ENCODE measurements around the gene MGST1. TPM values are rescaled to one million over a fixed set of nuclear protein-coding genes. Genes with fewer than 3 reads are reported as not detected.

Gene MGST1
- total RNA-seq, 2 donors from 2014 or later = 51.5 to 173 TPM

GRCh38 chr12:16344269-16344668 lies 3.2 kb upstream of the MGST1 start:
- H3K36me3 ChIP-seq = no peaks in the 10 kb centered on the region
- no peak overlapping the region for H3K27ac ChIP-seq
- no peak for DNase-seq (ENCODE audit: low spot score)
- no peaks in the 10 kb centered on the region for H3K4me1 ChIP-seq
- H3K9me3 ChIP-seq = no peaks in the 10 kb centered on the region
- H3K4me3 ChIP-seq = no peak overlapping the region
- TF ChIP-seq CTCF (IDR thresholded peaks at IDR 0.05) = no peak
- no peaks in the 10 kb centered on the region for H3K27me3 ChIP-seq

GRCh38 chr12:16345105-16345504 lies 2.3 kb upstream of the MGST1 start:
- Histone ChIP-seq H3K36me3 (no peaks in the 10 kb centered on the region), H3K27ac (no peak overlapping the region), H3K27me3 (no peaks in the 10 kb centered on the region), H3K9me3 (no peaks in the 10 kb centered on the region), H3K4me3 (no peak overlapping the region), H3K4me1 (no peaks in the 10 kb centered on the region)
- no peak for TF ChIP-seq CTCF (IDR thresholded peaks at IDR 0.05)
- DNase-seq (ENCODE audit: low spot score) = no peak

GRCh38 chr12:16346958-16347357 lies 487 bp upstream of the MGST1 start:
- Histone ChIP-seq H3K4me1 (no peaks in the 10 kb centered on the region), H3K4me3 (peak overlapping the region; percentile 37 to 50), H3K27ac (peak overlapping the region; percentile 64 to 77), H3K27me3 (no peaks in the 10 kb centered on the region), H3K9me3 (no peaks in the 10 kb centered on the region), H3K36me3 (no peaks in the 10 kb centered on the region)
- TF ChIP-seq CTCF (IDR thresholded peaks at IDR 0.05) = no peak
- DNase-seq (ENCODE audit: low spot score) = no peak

- Histone ChIP-seq H3K9me3 (no peaks in the 10 kb centered on the region), H3K27ac (peak overlapping the region; percentile 64 to 77), H3K4me3 (peak overlapping the region; percentile 37 to 50), H3K36me3 (no peaks in the 10 kb centered on the region), H3K4me1 (no peaks in the 10 kb centered on the region), H3K27me3 (no peaks in the 10 kb centered on the region)
- TF ChIP-seq CTCF (IDR thresholded peaks at IDR 0.05) = no peak
- DNase-seq (ENCODE audit: low spot score) = no peak
Measured at GRCh38 chr12:16348435-16349130, 1.1 kb downstream of the MGST1 start.

- DNase-seq (ENCODE audit: low spot score) = peak; percentile 94
- Histone ChIP-seq H3K9me3 (no peaks in the 10 kb centered on the region), H3K36me3 (no peaks in the 10 kb centered on the region), H3K4me1 (no peaks in the 10 kb centered on the region), H3K27me3 (no peaks in the 10 kb centered on the region), H3K4me3 (peak overlapping the region; percentile 37 to 50), H3K27ac (peak overlapping the region; percentile 64 to 77)
- TF ChIP-seq CTCF (IDR thresholded peaks at IDR 0.05) = no peak
Measured at GRCh38 chr12:16349131-16349460, 1.7 kb downstream of the MGST1 start.

GRCh38 chr12:16350682-16351081 lies 3.2 kb downstream of the MGST1 start:
- Histone ChIP-seq H3K9me3 (no peaks in the 10 kb centered on the region), H3K36me3 (no peaks in the 10 kb centered on the region), H3K4me3 (peak overlapping the region; percentile 3 to 14), H3K27me3 (no peaks in the 10 kb centered on the region), H3K4me1 (no peaks in the 10 kb centered on the region), H3K27ac (peak overlapping the region; percentile 21 to 71)
- peak; percentile 84 for DNase-seq (ENCODE audit: low spot score)
- TF ChIP-seq CTCF (IDR thresholded peaks at IDR 0.05) = no peak
